Sigmoid colon (tissue), 3 donors: ENCODE measurements around the gene SBK3.

Experiments
- CTCF ChIP-seq, 4 experiments: fragments of 450-650 bp in 3 of 4; fragments of 200-600 bp in 1 of 4; IDR thresholded peaks; one replicate each; pipeline ENCODE4 v1.5.1; 2016 to 2019; ENCODE audit warnings: antibody characterized with exemption in 4 of 4, mild to moderate bottlenecking in 3 of 4, moderate library complexity in 2 of 4
- POLR2A ChIP-seq, 2 donors: fragments of 450-650 bp; IDR thresholded peaks; one replicate each; pipeline ENCODE4 v1.6.1; 2016; ENCODE audit warnings: antibody characterized with exemption in 2 of 2, mild to moderate bottlenecking in 2 of 2, moderate library complexity in 2 of 2

- TF ChIP-seq CTCF (IDR thresholded peaks at IDR 0.05) (no peak), POLR2A (IDR thresholded peaks at IDR 0.05) (no peak)
Observed at GRCh38 chr19:55554741-55555152, 9.4 kb upstream of the SBK3 start.
